HEK293T (cell line): ENCODE measurements around the gene USE1.

Source experiments
- CTCF ChIA-PET: fragments of 350-600 bp; formaldehyde crosslinking; extraction: SDS; loops from one replicate; lab custom pipeline; 2021; ENCODE audit warnings: antibody characterized with exemption, inconsistent platforms; lab: Yijun Ruan, JAX
- POLR2A ChIA-PET: fragments of 350-600 bp; formaldehyde crosslinking; extraction: SDS; loops from one replicate; lab custom pipeline; 2020; ENCODE audit warnings: antibody characterized with exemption, inconsistent platforms; lab: Yijun Ruan, JAX
- DNase-seq: peaks from one replicate; pipeline ENCODE4 v3.0.0; 2012; ENCODE audit warnings: mixed read lengths; ENCODE audit errors: extremely low spot score
- ARNT ChIP-seq: fragments of 450-650 bp; IDR thresholded peaks from 2 replicates; pipeline ENCODE4 v1.6.1; 2017; ENCODE audit warnings: mild to moderate bottlenecking
- BHLHE40 ChIP-seq: fragments of 450-650 bp; IDR thresholded peaks from 2 replicates; pipeline ENCODE4 v1.6.1; 2016; ENCODE audit warnings: mild to moderate bottlenecking, moderate library complexity, borderline replicate concordance
- CTBP1 ChIP-seq: fragments of 450-650 bp; IDR thresholded peaks from 2 replicates; pipeline ENCODE4 v1.6.1; 2016; ENCODE audit warnings: borderline replicate concordance
- ELF4 ChIP-seq: fragments of 450-650 bp; IDR thresholded peaks from 2 replicates; pipeline ENCODE4 v1.6.1; 2017; ENCODE audit warnings: antibody characterized with exemption
- FOXA1 ChIP-seq: fragments of 450-650 bp; IDR thresholded peaks from 2 replicates; pipeline ENCODE4 v1.6.1; 2016; ENCODE audit warnings: mild to moderate bottlenecking
- FOXK2 ChIP-seq: fragments of 450-650 bp; IDR thresholded peaks from 2 replicates; pipeline ENCODE4 v1.6.1; 2016; ENCODE audit warnings: mild to moderate bottlenecking
- FOXM1 ChIP-seq: fragments of 450-650 bp; IDR thresholded peaks from 2 replicates; pipeline ENCODE4 v1.6.1; 2017; ENCODE audit warnings: mild to moderate bottlenecking, borderline replicate concordance
- HDGF ChIP-seq: fragments of 450-650 bp; IDR thresholded peaks from 2 replicates; pipeline ENCODE4 v1.6.1; 2017; ENCODE audit warnings: antibody characterized with exemption, borderline replicate concordance
- L3MBTL2 ChIP-seq: fragments of 450-650 bp; conservative IDR thresholded peaks from 2 replicates; pipeline ENCODE4 v1.6.1; 2016; ENCODE audit warnings: mild to moderate bottlenecking
- LEF1 ChIP-seq: fragments of 450-650 bp; IDR thresholded peaks from 2 replicates; pipeline ENCODE4 v1.6.1; 2017; ENCODE audit warnings: mild to moderate bottlenecking, borderline replicate concordance
- NFRKB ChIP-seq: fragments of 450-650 bp; IDR thresholded peaks from 2 replicates; pipeline ENCODE4 v1.6.1; 2016; ENCODE audit warnings: mild to moderate bottlenecking, moderate library complexity
- SP1 ChIP-seq: fragments of 450-650 bp; IDR thresholded peaks from 2 replicates; pipeline ENCODE4 v1.6.1; 2017
- SUZ12 ChIP-seq: fragments of 450-650 bp; IDR thresholded peaks from 2 replicates; pipeline ENCODE4 v1.6.1; 2016; ENCODE audit warnings: mild to moderate bottlenecking
- TARDBP ChIP-seq: fragments of 450-650 bp; IDR thresholded peaks from 2 replicates; pipeline ENCODE4 v1.6.1; 2016
- ZNF384 ChIP-seq: fragments of 450-650 bp; IDR thresholded peaks from 2 replicates; pipeline ENCODE4 v1.6.1; 2016
- TF ChIP-seq, protein P1 (sequence below): fragments of 450-650 bp; IDR thresholded peaks from 2 replicates; pipeline ENCODE4 v1.6.1; 2016

USE1 gene

DNA sequence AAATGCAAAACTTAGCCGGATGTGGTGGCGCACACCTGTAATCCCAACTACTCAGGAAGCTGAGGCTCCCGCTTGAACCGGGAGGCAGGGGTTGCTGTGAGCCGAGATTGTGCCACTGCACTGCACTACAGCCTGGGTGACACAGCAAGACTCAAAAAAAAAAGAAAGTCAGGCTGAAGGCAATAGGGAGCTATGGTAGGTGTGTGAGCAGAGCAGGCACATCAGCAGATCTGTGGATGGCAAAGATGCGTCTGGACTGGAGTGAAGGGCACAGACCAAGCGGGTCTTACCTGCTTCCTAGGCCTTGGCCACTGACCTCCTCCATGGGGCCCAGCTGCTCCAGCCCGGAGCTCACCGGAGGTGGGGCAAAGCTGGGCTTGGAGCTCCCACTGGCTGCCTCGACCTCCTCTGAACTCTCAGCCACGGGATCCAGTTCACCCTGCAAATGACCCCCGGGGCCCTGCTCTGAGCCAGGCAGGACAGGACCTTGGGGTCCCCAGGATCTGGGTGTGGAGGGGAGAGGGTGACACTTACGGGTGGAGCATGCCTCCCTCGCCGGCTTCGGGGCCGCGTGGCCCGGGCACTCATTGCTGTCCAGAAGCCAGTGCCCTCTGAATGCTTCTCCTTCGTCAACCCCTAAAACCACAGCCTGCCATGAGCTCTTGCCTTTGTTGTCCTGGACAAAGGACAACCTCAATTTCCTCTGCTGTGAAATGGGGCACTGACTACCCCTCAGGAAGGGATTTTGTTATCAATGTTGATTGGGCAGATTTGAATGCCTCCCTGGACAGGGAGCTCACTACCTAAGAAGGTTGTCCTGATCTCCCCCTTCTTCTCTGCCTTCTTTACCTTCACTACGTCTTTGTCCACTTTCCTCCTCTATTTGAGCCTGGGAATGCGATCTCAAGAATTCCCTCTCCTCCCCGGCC, 48.8 kb downstream of the USE1 start:
- no peak for DNase-seq
- ChIA-PET CTCF (interaction anchor here (1.0 kb wide), 1 partner anchor 363 kb away, joined by 3 read pairs; no protein-coding TSS in a partner anchor), POLR2A (interaction anchor here (0.9 kb wide), 1 partner anchor 49 kb away, joined by 3 read pairs; the partner anchor contains the start of gene USE1)
- TF ChIP-seq, protein P1, sequence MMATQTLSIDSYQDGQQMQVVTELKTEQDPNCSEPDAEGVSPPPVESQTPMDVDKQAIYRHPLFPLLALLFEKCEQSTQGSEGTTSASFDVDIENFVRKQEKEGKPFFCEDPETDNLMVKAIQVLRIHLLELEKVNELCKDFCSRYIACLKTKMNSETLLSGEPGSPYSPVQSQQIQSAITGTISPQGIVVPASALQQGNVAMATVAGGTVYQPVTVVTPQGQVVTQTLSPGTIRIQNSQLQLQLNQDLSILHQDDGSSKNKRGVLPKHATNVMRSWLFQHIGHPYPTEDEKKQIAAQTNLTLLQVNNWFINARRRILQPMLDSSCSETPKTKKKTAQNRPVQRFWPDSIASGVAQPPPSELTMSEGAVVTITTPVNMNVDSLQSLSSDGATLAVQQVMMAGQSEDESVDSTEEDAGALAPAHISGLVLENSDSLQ = no peak
- TF ChIP-seq HDGF (no peak), FOXM1 (no peak), ELF4 (no peak), CTBP1 (no peak), ARNT (no peak), LEF1 (no peak), SUZ12 (no peak), NFRKB (no peak), FOXK2 (no peak), FOXA1 (no peak), BHLHE40 (no peak), L3MBTL2 (no peak), SP1 (no peak), TARDBP (no peak), ZNF384 (no peak)

DNA sequence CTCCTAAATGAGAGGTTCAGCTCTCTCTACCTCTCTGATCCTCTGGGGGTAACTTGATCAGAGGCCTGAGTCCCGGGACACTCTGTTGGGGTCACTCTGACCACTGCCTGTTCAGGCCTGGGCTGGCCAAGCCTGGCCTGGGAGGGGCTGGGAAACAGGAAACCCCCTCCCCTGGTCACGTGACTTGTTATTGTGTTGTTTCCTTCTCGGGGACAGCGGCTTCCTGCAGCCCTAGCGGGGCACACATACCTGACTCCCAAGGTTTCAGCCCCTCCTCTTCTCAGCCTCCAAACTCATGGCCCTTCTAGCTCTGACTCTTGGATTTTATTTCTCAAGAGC, 49.5 kb downstream of the USE1 start, which contains the start of gene USHBP1:
USHBP1 (minus strand) TSS at position 105 of the 339 bp plus-strand sequence. CDS start 446 bp downstream, outside the sequence.
- TF ChIP-seq LEF1 = no peak
- TF ChIP-seq, protein P1 = no peak
- TF ChIP-seq L3MBTL2 = no peak
- TF ChIP-seq FOXM1 = no peak
- TF ChIP-seq NFRKB = no peak
- TF ChIP-seq FOXK2 = no peak
- no peak for TF ChIP-seq ELF4
- no peak for TF ChIP-seq SP1
- TF ChIP-seq SUZ12 = no peak
- TF ChIP-seq TARDBP = no peak
- no peak for TF ChIP-seq BHLHE40
- TF ChIP-seq ZNF384 = no peak
- no peak for TF ChIP-seq CTBP1
- no peak for TF ChIP-seq HDGF
- TF ChIP-seq FOXA1 = no peak
- no peak for TF ChIP-seq ARNT
- CTCF ChIA-PET = interaction anchor here (1.0 kb wide), 1 partner anchor 364 kb away, joined by 3 read pairs; no protein-coding TSS in a partner anchor
- no peak for DNase-seq
- POLR2A ChIA-PET = no interaction called here

DNA sequence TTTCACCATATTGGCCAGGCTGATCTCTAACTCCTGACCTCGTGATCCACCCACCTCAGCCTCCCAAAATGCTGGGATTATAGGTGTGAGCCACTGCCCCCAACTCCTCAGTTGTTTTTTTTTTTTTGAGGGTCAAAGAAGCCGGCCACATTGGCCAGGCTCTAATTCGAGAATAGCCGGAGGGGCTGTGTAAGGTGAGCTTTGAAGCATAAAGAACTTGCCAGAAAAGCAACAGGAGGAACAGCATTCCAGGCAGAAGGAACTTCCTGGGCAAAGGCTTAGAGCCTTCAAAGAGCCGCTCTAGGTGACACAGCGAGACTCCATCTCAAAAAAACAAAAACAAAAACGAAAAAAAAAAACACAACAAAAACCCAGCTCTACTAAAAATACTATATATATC, 50.9 kb downstream of the USE1 start:
- TF ChIP-seq HDGF (no peak), BHLHE40 (no peak), FOXK2 (no peak), TARDBP (no peak), FOXA1 (no peak), LEF1 (no peak), NFRKB (no peak), CTBP1 (no peak), ZNF384 (no peak), SUZ12 (no peak), L3MBTL2 (no peak), ARNT (no peak), FOXM1 (no peak), ELF4 (no peak), SP1 (no peak)
- TF ChIP-seq, protein P1 = no peak
- ChIA-PET POLR2A (interaction anchor here (1.2 to 2.8 kb wide), 3 partner anchors 17 to 154 kb away, joined by 3 to 12 read pairs (median 4); partner anchors contain the start of genes MVB12A and USE1), CTCF (interaction anchor here (1.0 to 1.4 kb wide), 3 partner anchors 17 to 23 kb away, joined by 5 to 7 read pairs (median 5); no protein-coding TSS in a partner anchor)
- DNase-seq = no peak

DNA sequence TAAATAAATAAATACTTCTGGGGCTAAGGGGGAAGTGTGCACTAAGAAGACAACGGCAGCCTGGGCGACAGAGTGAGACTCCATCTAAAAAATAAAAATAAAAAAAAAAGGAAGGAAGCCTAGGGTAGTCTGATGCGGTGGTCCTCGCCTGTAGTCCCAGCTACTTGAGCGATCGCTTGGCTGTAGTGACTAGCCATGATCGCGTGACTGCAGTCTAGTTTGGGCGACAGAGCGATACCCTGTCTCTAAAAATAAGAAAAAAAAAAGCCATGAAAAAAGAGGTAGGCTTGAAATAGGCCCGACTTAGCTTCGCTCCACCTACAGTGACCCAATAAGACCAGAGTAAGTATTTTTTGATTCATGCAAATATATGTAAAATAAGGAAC, 51.4 kb downstream of the USE1 start:
- ChIA-PET POLR2A (interaction anchor here (0.7 to 2.8 kb wide), 10 partner anchors 14 to 190 kb away, joined by 3 to 12 read pairs (median 5); partner anchors contain the start of genes DDA1, MVB12A and USE1), CTCF (interaction anchor here (1.0 to 1.4 kb wide), 4 partner anchors 17 to 39 kb away, joined by 3 to 7 read pairs (median 5); no protein-coding TSS in a partner anchor)
- TF ChIP-seq ARNT = no peak
- no peak for TF ChIP-seq LEF1
- no peak for TF ChIP-seq FOXM1
- TF ChIP-seq TARDBP = no peak
- TF ChIP-seq ZNF384 = peak; percentile 29; the same call in 1 of the 2 replicates
- TF ChIP-seq FOXK2 = no peak
- TF ChIP-seq ELF4 = peak; percentile 38
- no peak for TF ChIP-seq L3MBTL2
- no peak for DNase-seq

DNA sequence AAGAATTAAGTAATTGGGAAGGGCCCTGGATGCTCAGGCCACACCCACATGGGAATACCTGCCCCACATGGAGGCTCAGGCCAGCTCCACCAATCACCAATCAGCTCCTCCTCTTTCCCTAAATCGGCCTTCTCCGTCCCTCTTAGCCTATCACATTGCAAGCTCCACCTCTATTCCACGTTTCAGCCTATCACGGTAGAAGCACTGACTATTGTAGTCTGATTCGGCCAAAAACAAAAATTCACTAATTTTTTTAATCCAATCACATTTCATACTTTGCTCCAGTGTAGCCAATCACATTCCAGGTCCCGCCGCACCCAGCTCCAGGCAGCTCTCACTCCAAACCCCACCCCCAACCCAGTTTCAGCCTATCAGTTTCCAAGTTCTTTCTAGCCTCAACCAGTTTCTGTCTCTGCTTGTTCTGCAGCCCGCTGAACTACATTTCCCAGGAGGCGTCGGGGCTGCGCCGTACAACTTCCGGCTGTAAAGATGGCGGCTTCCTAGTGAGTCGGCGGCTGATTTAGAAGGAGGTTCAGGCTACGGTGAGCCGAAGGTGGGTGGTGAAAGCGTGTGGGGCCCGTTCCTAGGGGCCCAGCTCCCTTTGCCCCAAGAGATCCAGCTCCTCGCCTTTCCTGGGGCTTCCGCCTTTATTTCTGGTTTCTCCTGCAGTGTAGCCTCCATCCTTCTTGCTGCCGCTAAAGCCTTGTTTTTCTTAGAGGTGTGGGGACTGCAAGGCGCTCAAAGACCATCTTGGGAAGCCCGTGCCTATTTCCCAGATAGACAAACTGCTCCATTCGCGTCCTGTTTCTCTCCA, 52.0 kb downstream of the USE1 start, which contains the start of gene BABAM1:
BABAM1 (plus strand) TSS at position 469 of the 814 bp plus-strand sequence. CDS start 1,364 bp downstream, outside the sequence.
- ChIA-PET POLR2A (interaction anchor here (0.7 to 2.8 kb wide), 11 partner anchors 8 to 191 kb away, joined by 3 to 12 read pairs (median 5); partner anchors contain the start of genes DDA1, MVB12A and USE1), CTCF (interaction anchor here (1.0 to 1.4 kb wide), 3 partner anchors 16 to 38 kb away, joined by 3 to 5 read pairs (median 5); no protein-coding TSS in a partner anchor)
- TF ChIP-seq TARDBP = no peak
- TF ChIP-seq FOXA1 = no peak
- TF ChIP-seq, protein P1 = no peak
- TF ChIP-seq ELF4 = peak; percentile 41; the same call in 1 of the 2 replicates
- TF ChIP-seq L3MBTL2 = no peak
- TF ChIP-seq SP1 = no peak
- no peak for TF ChIP-seq FOXK2
- TF ChIP-seq ZNF384 = no peak
- DNase-seq = peak; percentile 96
